NCI-H1105 treated with DMSO at 0.1 percent for 48 hours (cell line): ENCODE measurements around the gene COG7.
"Not testable (repeated sequence)": the region's sequence is repeated elsewhere in the genome, so short reads cannot be mapped to it uniquely, and the experiment has no call there.

Source experiments
- DNase-seq: peaks from one replicate; lab custom pipeline; 2025; lab: John Stamatoyannopoulos, UW

Gene COG7

DNA sequence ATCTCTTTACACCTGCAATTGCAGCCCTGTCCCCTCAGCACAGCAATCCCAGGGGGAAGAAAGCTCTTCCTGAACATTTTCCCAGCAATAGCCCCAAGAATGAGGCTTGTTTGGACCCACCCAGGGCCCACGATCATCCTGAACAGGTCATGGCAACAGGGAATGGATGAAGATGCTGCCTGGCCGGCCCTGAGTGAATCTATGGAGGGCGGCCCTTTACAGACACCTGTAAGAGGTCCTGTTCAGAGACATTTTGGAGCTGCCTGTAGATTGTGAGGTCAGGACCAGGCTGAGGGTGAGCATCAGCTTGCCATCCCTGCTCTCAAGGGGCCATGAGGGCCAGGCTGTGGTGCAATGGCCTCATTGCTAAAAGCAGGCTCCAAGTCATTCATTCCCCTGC is 69.1 kb downstream of the COG7 start:
- DNase-seq, result no peak

GRCh38 chr16:23382279-23382678 is 70.7 kb downstream of the COG7 start:
- no peak for DNase-seq

DNA sequence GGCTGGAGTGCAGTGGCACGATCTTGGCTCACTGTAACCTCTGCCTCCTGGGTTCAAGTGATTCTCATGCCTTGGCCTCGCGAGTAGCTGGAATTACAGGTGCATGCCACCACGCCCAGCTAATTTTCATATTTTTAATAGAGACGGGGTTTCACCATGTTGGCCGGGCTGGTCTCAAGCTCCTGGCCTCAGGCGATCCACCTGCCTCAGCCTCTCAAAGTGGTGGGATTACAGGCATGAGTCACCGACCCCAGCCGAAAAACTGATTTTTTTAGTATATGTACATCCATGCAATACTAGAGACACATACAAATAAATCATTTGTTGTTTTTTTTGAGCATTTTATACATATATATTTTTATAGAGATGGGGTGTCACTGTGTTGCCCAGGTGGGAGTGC is 71.3 kb downstream of the COG7 start:
- not testable (repeated sequence) for DNase-seq

GRCh38 chr16:23380501-23380951 is 72.5 kb downstream of the COG7 start:
- DNase-seq, result no peak

DNA sequence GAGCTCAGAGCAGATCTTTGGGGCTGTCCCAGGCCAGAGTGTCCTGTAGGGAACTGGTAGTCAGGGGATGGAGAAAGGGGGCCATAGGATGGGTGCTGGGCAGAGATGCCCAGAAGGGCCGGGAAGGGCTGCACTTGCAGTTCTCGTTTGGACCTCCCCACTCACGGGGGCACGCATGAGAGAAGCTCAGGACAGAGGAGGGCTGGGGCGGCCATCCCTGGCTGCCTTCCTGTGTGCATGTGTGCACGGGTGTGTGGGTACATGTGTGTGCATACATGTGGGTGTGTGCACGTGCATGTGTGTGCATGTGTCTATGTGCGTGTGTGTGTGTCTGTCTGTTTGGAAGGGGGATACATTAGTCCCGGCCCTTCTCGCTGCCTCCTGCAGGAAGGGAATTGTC is 73.3 kb downstream of the COG7 start:
- DNase-seq, result no peak

GRCh38 chr16:23378921-23379320 is 74.1 kb downstream of the COG7 start:
- no peak for DNase-seq

DNA sequence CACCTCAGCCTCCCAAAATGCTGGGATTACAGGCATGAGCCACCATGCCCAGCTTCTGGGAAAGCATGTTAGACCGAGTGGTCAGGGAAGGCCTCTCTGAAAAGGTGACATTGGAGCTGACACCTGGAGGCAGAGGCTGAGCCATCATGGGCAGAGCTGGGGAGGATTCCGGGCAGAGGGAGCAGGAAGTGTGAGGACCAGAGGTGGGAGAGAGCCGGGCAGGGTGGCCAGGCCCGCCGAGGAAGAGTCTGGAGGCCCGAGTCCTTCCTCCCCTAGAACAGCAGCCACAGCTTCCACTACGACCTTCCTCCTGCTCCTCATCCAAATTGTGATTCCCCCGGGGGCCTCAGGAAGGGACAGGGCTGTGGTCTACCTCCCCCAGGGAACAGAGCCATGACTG is 74.7 kb downstream of the COG7 start:
- no peak for DNase-seq

DNA sequence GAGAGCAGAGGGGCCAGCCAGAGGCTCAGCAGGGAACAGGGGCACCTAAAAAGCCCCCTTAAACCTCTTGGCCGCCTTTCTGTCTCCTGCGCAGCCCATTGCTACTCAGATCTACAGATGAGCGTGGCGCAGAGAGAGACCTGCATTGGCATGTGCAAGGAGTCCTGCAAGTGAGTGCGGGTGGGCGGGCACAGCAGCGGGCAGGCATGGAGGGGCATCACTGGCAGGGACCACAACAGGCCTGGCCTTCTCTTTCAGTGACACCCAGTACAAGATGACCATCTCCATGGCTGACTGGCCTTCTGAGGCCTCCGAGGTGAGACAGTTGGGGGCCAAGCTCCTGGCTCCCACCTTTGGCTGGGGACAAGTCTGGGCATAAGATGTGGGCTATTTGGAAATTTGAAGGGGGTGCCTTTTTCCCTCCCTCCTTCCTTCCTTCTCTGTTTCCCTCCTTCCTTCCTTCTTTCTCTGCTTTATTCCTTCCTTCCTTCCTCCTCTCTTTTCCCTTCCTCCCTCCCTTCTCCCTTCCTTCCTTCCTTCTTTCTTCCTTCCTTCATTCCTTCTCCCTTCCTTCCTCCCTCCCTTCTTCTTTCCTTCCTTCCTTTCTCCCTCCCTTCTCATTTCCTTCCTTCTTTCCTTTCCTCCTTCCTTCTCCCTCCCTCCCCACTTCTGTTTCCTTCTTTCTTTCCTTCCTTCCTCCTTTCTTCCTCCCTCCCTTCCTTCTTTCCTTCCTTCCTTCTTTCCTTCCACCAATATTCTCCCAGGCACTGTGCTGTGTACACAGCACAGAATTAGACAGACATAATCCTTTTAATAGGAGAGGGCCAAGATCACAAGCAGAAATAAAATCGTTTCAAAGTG is 75.7 kb downstream of the COG7 start:
- DNase-seq, result no peak

- no peak for DNase-seq
Observed at GRCh38 chr16:23375643-23376042, 77.3 kb downstream of the COG7 start.

DNA sequence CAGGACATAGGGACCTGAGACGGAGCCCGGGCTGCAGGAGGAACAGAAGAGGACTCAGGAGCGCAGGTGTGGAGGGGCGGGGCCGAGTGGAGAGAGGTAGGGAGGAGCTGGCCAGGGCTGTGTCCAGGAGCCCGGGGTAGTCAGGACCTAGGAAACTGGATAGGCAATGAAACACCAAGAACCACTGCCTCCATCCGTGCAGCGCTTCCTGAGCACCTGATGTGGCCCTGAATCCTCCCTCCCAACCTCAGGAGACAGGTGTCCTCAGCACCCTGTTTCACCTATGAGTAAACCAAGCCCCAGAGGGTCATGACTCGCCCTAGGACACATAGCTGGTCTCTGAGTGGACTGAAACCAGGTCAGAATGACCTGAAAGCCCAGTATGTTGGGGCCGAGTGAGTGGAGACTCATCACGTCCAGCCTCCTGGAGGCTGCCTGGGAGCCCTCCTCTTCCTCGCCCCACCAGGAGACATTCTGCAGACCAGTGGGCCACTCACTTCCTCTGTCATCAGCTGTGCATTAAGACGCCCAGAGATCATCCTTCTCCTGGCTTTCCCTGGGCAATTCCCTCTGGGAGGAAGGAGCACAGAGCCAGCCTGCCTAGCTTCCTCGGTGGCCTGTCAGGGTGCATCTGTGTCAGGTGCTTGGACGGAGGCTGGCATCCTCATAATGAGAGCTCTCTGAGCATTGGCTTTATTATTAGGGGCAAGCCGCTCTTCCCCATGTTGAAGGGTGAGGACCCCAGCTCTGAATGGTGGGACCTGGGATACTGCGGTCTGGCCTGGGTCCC is 78.1 kb downstream of the COG7 start:
- DNase-seq, result no peak

DNA sequence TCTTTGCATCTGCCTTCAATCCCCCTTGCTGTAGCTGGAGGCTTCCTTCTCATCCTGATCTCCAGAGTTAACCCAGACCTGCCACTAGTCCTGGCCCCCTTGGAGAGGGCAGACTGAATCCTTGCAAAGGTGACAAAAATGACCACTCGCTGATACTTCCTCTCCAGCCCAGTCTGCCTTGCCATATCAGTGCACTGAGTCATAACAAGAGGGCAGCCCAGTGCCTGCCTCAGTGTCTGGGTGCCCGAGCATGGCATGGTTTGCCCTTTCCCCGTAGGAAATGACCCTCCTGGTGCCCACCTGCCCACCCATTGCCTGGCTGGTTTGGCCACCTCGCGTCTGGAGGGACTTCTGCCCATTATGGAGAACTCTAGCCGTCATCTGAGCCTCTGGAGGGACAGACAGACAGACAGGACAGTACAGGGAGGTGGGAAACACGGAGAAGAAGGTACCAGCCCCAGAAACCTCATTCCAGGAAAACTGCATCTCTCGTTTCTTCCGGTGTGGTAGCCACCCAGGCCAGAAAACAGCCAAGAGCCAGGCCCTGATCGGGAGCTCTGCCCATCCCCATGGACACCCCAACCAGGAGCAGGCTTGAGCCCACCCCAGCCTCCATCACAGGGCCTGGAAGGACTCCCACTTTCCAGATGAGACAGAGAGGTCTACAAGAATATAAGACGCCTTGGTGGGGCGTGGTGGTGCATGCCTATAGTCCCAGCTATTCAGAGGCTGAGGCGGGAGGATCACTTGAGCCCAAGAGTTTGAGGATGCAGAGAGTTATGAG is 79.4 kb downstream of the COG7 start:
- no peak for DNase-seq

- no peak for DNase-seq
Observed at GRCh38 chr16:23371368-23371767, 81.6 kb downstream of the COG7 start.

DNA sequence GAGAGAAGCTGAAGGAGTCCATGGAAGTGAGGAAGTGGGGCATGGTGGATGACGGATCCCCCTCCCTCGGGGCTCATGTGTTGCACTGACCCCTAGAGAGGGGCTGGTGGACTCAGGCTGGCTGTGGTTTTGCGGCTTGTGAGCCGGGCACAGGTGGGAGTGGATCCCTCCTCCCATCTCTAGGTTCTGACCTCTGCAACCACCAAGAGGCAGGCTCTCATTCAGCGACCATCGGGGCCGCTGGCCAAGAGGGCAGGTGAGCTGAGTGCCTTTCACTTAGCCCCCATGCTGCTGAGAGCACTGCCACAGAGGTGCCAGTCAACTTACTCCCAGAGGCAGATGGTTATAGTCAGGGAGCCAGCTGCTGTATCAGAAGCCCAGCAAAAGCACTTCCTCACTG is 83.6 kb downstream of the COG7 start:
- no peak for DNase-seq

DNA sequence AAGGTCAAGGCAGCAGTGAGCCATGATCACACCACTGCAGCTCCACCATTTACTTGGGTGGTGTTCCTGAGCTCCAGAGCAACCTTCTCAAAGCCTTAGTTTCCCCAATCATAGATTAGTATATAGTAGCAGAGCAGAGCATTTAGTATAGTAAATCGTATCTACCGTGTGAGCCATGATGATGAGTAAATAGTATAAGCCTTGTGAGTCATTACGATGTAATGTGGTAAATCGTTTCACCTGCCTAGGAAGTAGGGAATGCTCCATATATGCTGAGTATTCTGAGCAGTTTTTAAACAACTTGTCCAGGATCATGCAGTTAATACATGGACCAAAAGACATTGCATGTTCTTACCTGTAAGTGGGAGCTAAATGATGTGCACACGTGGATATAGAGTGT is 84.5 kb downstream of the COG7 start:
- DNase-seq, result no peak

GRCh38 chr16:23367988-23368387 is 85.0 kb downstream of the COG7 start:
- DNase-seq, result no peak

DNA sequence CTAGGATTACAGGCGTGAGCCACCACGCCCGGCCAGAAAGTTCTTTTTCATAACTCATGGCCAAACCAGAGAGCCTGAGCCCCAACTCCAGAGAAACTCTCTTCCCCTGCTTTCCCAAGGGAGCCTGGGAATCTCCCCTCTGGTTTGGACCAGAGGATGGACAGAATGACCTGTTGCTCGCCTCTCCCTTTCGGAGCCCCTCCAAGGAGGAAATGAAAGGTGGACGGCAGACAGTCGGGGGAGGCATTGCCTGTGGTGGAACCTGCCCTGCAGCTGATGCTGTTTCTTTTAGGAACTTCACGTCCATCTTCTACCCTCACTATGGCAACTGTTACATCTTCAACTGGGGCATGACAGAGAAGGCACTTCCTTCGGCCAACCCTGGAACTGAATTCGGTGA is 85.4 kb downstream of the COG7 start:
- DNase-seq, result no peak

- not testable (repeated sequence) for DNase-seq
Observed at GRCh38 chr16:23366341-23366740, 86.6 kb downstream of the COG7 start.

GRCh38 chr16:23365602-23366240 is 87.3 kb downstream of the COG7 start:
- DNase-seq, result no peak

- peak; percentile 79 for DNase-seq
Observed at GRCh38 chr16:23362460-23363317, 90.3 kb downstream of the COG7 start.

GRCh38 chr16:23359092-23359760 is 93.8 kb downstream of the COG7 start:
- DNase-seq, result no peak
